GM19043 (cell line): ENCODE data around the gene CHKA.

Experiments
- ATAC-seq: cut with Tn5 transposase; IDR thresholded peaks from one replicate; pipeline ENCODE4 v1.9.1; 2021; ENCODE audit warnings: low read depth; ENCODE audit not compliant: unreplicated experiment

The CHKA gene

DNA sequence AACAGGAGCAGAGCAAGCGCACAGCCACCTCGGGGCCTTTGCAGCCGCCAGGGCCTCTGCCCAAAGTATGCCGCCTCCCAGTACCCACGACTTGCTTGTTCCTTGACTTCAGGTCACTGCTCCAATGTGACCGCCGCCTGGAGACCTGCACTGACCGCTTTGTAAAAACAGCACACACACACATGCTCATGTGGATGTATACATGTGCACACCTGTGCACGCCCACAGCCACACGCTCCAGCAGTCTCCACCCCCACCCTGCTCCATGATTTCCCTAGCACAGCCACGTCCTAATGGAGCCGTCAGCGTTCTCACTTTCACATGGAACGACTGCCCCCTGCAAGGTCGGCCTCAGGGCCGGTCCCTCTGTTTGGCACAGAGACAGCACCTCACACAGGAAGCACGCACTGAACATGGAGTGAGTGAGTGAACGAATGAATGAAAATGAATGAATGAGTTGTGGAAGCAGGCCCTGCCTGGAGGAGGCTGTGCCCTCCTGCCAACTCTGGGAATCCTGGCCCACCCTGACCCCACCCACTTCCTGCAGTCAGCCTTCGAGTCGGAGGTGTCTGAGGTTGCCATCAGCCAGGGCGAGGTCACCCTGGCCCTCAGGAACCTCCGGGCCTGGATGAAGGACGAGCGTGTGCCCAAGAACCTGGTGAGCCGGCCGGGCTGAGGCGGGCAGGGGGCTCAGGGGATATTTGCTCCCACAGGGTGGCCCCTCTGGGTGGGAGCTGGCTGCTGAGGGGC is 103.0 kb downstream of the CHKA start:
- ATAC-seq: no peak

DNA sequence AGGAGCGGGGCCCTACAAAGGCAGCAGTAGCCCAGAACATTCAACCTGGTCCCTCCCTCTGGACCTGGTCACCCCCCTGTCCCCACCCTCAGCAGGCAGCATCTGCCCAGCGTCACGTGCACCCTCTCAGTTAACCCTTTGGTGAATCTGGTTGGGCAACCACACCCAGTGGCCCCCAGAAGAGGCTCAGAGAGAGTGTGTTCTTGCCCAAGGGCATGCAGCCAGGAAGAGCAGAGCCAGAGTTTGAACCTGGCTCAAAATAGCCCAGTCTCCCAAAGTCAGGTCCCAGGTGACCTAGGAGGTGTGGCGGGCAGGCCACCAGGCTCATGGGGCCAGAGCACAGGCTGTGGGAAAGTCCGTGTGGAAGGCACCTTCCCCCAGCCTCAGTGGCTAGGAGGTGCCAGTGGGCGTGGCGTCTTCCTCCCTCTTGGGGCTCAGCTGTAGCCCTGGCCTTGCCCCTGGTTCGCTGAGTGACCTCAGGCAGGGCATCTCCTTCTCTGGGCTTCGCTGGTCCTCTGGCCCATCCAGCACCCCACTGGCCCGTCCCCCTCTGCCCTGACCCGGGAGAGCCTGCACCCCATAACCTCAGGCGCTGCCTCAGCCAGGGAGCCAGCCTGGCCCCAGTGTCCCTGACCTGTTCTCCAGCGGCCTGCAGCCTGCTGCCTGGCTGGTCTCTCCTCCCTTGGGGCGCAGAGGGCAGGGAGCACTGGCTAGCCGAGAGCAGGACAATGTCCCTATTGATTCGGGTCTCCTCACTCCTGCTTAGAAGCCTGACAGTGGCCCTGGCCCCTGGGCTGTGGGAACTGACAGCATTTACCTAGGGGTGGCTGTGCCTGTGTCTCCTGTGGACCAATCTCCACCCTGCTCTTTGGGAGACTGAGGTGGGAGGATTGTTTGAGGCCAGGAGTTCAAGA is 104.0 kb downstream of the CHKA start:
- ATAC-seq: no peak

DNA sequence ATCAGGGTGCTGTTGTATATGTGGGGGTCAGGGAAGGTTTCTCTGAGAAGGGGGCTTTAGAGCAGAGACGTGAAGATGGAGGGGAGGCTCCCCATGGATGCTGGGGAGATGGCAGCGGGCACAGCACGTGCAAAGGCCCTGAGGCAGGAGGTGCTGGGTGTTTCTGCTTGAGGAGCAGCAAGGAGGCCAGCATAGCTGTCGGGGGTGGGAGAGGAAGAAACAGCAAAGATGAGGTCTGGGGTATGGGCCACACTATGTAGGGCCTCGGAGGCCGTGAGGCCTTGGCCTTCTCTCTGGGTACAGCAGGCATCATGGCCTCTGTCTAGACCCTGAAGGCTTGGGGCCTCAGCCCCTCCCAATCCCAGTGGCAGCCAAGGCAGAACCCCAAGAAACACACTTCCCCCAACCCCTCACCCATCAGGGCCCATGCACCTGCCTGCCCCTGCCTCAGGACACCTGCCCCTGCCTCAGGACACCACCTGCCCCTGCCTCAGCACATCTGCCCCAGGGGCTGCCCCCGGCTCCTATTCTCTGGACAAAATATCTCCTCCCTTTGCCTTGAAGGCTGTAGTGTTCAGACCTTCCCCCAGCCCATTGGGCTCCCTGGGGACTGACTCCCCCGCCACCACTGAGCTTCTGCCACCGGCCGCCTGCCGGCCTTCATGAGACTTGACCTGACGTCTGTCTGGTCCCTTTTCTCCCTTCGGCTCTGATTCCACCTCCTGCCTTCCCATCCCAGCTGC is 104.9 kb downstream of the CHKA start:
- no peak for ATAC-seq

DNA sequence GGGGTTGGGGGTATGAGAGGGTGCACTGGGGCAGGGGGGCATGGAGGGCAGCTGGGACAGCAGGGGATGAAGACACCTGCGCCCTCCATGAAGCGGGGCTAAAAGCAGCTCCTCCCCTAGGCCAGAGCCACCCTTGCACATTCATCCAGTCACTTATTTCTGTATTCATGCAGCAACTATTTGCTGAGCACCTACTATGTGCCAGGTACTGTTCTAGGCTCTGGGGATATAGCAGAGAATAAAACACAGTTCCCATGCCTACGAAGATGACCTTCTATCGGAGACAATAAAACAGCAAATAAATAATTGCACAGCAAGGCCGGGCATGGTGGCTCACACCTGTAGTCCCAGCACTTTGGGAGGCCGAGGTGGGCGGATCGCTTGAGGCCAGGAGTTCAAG is 105.7 kb downstream of the CHKA start:
- ATAC-seq: no peak

DNA sequence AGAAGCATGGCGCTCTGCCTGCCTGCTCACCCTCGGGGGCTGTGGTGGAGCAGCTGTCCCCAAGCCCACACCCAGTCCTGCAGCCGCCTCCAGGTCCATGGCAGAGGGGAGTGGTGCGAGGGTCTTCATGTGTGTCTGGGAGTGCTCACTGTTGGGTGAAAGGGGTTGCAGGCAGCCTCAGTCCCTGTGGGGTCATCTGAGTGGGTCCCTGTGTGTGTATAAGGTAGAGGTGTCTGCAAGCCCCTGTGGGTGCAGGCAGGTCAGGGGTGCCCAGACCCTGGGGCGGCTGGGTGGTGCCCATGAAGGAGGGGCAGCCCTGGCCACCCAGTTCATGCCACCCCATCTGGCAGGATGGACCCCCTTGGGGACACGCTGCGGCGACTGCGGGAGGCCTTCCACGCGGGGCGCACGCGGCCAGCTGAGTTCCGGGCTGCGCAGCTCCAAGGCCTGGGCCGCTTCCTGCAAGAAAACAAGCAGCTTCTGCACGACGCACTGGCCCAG is 106.2 kb downstream of the CHKA start:
- no peak for ATAC-seq

DNA sequence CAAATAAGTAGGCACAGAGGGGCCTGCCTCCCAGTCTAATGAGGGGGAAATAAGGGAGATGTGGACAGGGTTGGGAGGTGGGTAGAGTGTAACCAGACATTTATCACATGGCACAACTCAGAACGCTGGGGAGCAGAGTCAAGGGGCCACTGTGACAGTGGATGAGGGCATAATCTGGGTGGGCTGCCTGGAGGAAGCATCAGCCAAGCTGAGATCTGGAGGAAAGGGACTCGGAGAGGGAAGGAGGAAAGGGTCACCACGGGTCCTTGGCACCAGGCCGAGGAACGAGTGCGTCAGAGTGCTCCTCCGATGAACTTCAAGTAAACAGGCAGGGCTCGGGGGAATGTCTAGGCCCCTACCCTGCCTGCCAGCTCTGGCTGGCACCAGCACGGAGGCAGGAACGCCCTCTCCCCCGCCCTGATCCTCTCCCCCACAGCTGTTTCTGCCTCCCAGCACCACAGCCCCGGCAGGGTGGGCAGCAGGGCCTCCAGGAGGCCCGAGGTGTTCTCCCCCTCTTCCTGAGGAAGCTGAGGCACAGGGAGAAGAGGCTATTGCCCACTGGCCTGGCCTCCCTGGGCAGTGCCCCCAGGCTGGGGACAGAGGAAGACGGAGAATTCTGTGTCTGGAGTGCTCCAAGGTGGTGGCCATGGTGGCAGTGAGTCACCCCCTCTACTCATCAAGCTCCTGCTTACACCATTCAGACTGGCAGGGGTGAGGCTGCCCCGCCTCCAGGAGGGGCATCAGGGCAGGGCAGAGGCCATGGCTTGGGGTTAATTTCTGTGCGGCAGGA is 106.8 kb downstream of the CHKA start:
- no peak for ATAC-seq

DNA sequence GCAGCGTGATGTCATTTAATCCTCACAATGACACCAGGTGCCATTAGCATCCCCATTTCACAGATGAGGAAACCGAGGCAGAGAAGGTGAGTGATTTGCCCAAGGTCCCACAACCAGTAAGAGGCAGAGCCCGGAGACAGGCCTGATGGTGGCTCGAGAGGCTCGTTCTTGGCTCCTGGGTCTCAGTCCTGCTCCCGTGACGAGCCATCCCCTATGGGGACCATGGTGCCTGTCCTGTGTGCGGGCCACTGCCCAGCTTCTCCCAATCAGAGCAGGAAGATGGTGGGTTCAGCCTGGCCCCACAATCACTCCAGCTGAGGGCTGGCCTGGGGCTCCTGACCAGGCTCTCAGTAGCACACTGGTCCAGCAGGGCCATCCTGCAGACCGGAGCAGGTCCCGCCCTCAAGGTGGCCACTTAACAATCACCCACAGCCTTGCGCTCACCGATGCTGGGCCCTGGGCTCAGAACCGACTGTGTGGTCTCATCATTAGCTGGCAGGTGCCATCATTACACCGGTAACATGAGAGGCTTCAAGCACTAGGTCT is 107.5 kb downstream of the CHKA start:
- no peak for ATAC-seq

DNA sequence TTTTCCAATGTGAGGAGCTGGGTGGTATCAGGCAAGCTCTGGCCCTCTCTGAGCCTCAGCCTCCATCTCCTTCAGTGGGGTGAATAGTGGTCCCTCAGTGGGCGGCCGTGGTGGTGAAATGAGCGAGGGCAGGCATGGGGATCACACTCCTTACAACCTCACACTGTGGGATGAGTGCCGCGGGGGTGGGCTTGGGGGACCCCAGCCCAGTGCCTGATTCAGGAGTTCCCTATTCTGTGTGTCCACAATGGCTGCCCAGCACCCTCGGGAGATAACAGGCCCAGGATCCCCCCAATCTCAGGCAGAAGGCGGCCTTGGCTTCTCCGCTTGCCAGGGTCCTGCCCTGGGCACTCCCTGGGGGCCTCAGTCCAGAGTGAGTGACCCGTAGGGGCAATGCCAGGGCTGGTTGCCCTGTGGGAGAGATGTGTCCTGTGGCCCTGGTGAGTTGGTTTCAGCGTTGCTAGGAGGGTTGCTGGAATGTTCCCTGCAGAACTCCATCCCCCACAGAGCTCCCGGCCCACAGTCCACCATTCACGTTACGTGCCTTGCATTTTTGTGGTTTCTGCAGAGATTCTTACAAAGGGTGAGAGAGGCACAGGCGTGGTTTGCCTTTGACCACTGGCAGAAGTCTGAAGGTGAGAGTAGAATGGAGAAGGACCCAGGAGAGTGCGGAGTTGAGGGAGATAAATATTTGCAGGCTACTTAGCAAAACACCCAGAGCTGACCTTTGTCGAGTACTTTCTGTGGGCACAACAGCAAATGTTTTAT is 108.2 kb downstream of the CHKA start:
- ATAC-seq: no peak

DNA sequence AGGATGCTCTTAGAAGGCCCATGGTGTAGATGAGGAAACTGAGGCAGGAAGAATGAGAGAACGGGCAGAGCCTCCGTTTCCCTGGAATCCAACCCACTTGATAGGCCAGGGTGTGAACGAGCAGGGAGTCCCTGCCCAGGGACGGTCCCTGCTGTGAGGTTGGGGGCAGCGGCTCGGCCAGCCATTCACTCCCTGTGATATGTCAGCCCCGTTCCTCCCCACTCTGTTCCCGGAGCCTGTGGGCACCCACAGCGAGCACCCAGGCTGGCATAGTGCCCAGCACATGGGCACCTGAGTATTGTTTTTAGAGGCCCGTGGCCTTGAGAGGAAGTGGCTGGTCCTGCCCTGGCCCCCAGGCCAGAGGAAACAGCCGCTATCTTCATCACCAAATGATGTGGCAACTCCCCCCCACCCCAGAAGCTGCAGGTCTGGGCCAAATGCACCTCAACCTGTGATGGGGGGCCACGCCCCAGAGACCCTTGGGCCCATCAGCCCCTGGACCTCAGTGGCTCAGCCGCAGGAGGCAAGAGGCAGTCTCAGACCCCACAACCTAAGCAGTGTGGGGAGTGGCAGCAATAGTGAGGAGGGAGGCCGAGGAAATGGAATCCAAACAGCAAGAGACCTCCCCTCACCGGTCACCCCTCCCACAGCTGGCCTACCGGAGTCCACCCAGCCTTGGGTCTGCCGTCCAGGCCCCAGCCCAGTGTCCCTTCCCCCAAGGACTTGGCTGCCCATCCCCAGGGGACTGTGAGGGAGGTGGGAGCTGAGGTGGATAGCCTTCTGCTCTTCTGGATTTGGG is 108.9 kb downstream of the CHKA start:
- ATAC-seq: no peak

DNA sequence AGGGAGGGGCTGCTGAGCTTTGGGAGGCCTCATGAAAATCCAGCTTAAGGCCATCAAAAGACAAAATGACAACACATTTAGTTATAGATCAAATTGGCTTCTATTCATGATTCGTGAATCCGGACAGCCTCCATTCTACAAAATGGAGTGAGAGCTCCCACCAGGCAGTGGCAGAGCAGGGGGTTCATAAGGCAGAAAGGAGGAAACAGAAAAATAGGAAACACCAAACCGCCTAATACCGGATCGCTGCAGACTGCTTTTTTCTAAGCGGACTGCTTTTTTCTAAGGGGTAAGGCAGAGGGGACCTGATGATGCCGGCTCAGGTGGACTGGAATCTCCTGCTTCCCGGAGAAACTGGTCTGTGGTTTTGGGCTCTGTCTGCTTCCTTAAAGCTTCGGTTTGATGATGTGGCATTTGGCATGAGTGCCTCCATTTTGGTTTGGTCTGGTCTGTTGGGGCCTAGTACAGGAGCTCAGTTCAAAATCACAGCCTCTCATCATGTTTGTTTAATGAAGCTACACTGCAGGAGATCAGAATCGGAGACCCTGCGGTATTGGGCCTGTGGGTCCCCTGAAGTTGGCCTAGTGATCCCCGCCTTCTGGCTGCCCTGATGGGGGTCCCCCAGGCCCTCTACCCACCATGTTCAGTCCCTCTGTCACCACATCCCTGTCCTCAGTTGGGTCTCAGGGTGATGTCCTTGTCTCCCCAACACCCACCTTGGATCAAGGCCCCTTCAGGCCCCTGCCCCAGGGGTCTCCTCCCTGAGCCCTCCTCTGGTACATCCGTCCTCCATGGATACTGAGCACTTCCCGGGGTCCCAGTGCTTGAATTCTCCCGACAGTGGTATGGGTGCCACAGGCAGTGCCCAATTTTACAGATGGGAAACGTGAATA is 109.9 kb downstream of the CHKA start:
- no peak for ATAC-seq

DNA sequence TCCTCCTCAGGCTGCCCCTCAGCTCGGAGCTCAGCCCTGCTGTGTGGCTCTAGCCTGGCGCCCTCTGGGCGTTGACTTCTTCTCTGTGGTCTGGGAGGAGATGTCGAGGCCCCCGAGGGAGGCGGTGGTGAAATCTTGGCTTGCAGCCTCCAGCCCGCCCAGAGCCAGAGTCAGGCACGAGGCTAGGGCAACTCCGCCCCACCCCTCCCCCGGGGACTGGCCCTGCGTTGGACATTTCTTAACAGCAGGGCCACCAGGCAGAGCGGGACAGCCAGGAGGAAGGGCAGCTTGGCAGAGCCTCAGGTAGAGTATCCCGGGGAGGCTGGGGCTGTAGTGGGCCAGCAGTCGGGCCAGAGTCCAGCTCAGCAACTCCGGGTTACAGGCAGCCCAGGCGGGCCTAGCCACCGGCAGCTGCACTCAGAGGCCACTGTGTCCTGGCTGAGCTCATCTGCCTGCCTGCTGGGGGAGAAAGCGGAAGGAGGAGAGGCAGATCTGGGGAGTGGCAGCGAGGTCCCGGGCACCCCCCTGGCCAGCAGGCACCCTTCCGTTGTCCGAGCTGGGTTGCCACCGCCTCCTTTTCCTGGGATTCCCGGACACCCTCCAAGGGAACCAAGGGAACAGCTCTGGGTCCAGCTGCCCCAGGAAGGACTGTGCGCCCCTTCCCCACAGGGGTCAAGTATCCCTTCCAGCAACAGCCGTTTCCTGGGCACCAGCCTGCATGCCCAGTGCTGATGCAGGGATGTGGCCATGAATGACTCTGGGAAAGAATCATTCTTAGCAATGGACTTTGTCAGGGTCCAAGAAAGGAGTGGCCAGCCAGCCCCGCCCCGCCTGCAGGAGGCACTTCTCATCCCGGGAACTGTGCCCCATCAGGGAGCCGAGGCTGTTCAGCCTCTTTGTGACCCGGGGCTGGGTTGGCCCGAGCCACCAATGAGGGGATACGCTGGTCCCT is 110.8 kb downstream of the CHKA start, which contains the start of gene ALDH3B1:
Gene ALDH3B1, plus strand, starts transcription at position 238 of the 952 bp plus-strand sequence. CDS start 4,971 bp downstream, outside the sequence.
- ATAC-seq: no peak

DNA sequence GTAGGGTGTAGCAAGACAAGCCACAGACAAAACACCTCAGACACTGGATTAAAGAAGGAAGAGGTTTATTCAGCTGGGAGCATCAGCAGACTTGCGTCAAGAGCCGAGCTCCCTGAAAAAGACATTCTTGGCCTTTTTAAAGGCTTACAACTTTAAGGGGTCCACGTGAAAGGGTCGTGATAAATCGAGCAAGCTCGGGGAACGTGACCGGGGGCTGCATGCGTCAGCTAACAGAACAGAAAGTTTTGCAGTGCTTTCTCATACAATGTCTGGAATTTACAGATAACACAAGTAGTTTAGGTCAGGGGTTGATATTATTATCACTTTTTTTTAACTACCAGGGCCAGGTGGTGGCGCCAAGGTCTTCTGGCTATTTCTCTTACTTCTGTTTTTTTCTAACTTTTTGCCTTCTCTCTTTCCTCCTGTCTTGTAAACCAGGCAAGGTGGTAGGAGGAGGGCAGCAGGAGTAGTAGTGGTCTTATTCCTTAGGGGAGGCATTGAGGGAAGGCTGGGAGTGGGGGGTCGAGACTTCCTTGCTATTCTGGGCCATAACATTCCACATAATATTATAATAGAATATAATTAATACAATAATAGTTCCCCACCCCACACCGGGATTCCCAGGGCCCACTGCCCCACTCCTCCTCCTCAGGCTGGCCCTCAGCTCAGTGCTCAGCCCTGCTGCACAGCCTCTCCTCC is 111.6 kb downstream of the CHKA start:
- no peak for ATAC-seq

DNA sequence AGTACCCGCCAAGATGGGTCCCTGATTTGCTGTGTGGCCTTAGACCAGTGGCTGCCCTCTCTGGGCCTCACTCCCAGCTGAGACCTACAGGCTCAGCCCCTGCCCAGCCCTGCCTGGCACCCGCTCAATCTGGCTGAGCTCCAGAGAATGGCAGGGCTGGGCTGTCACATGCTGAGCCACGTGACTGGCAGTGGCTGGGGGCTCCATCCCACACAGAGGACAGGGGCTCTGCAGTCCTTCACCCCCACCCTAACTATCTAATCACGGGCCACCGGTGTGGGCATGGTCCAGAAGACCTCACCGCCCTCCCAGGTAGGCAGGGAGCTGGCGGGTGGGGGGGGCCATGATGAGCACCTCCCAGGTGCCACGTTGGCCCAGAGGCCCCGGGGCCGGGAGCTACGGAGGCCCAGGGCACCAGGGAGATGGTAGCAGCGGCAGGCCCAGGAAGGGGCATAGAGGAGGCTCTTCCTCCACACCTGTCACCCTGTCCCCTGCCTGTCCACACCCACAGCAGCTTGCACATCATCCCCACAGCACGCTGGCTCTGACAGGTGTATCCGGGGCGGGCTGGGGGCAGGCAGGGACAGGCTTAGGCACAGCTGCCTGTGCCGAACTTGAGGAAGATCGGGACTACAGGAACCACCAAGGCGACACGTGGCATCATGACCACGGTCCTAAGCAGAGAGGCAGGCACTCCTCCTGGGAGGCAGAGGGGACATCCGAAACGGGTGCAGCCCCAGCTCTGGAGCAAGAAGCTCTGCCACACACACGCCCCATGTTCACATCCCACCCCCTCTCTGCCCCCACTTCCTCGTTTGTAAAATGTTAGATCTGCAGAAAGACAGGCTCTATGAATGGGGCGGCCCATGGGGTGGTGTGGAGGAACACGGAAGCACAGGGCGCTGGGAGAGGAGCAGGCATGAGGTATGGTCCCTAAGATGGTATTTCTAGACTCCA is 112.5 kb downstream of the CHKA start:
- ATAC-seq: no peak
